HG02938 (cell line): ENCODE results near the gene KDM1B.
A peak's percentile ranks its signal among the peaks of the same experiment; 100 is the strongest.

Source experiments
- ATAC-seq: cut with Tn5 transposase; IDR thresholded peaks from one replicate; pipeline ENCODE4 v1.9.1; 2021; ENCODE audit warnings: mild to moderate bottlenecking, moderate library complexity; ENCODE audit not compliant: unreplicated experiment

The KDM1B gene, protein sequence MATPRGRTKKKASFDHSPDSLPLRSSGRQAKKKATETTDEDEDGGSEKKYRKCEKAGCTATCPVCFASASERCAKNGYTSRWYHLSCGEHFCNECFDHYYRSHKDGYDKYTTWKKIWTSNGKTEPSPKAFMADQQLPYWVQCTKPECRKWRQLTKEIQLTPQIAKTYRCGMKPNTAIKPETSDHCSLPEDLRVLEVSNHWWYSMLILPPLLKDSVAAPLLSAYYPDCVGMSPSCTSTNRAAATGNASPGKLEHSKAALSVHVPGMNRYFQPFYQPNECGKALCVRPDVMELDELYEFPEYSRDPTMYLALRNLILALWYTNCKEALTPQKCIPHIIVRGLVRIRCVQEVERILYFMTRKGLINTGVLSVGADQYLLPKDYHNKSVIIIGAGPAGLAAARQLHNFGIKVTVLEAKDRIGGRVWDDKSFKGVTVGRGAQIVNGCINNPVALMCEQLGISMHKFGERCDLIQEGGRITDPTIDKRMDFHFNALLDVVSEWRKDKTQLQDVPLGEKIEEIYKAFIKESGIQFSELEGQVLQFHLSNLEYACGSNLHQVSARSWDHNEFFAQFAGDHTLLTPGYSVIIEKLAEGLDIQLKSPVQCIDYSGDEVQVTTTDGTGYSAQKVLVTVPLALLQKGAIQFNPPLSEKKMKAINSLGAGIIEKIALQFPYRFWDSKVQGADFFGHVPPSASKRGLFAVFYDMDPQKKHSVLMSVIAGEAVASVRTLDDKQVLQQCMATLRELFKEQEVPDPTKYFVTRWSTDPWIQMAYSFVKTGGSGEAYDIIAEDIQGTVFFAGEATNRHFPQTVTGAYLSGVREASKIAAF

GRCh38 chr6:18155150-18155863 lies at the start of gene KDM1B:
KDM1B (plus strand) TSS chr6:18155422; CDS start chr6:18159896, 4,474 bp downstream.
- peak; percentile 83 for ATAC-seq

- no peak for ATAC-seq
Observed at GRCh38 chr6:18107061-18107460, 48.2 kb upstream of the KDM1B start.

DNA sequence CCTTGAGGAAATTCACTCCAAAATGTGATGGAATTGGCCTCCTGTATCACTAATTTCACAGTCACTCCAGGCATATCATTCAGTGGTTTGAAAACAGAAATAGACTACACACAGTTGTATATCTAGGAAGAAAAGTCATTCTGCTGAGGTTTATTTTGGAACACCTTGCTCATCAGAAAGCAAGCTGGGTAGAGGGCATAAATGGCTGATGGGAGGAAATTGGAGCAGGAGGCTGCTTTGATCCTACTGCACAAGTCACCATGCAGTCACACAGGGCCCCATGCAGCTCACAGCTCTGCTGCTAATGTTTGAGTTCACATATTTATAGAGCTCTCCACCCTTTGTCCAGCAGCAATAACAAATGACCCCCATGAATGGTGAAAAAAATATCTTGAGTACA lies 45.1 kb upstream of the KDM1B start:
- no peak for ATAC-seq

DNA sequence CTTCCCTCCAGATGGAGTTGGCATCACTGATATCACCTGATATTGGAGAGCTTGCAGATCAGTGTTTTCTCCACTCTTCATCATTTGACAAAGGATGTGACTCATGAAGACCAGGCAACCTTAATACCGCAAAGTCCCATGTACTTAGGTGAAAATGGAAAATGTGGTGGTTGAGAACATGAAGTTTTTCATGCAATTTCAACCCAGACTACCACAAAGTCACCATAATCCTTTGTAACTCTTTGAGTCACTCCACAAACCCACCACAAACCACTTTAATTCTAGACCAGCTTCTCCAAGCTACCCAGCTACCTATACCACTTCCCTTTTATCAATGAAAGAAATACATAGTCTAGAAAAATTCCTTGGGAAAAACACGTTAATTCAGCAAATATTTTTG lies 39.9 kb upstream of the KDM1B start:
- ATAC-seq, result no peak

DNA sequence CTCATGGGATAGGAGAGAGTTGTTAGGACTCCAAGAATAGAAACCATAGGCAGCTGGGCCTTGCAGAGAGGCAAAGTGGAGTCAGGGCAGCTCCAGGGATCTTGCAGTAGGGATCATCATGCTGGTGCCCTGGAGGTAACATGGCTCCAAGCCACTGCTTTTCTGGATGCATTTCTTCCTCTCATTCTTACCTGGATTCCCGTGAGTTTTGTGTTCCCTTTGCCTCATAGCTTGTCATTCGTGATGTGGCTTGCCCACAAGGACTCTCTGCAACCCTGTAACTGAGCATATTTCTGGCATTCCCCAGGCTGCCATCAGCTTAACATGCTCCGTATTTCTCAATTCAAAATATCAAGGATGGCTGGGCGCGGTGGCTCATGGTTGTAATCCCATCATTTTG lies 38.1 kb upstream of the KDM1B start:
- no peak for ATAC-seq

DNA sequence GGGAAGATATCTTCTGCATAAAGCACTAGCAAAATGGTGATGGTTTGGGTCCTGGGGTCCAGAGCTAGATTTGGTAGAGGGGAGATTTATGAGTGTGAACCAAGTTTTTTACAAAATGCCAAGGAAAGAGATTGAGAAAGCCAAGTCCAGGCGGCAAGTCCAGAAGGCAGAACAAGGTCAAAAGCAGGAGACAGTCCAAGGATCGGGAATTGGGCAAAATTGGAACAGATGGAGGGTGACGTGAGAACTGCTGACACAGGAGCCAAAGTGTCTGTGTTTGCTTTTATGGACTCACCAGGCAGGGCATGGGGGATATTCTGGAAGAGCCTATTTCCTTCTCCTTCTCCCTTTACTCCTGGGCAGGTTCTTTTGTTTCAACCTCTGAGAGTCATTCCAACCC lies 36.9 kb upstream of the KDM1B start:
- no peak for ATAC-seq

- no peak for ATAC-seq
Observed at GRCh38 chr6:18119236-18119635, 36.0 kb upstream of the KDM1B start.

DNA sequence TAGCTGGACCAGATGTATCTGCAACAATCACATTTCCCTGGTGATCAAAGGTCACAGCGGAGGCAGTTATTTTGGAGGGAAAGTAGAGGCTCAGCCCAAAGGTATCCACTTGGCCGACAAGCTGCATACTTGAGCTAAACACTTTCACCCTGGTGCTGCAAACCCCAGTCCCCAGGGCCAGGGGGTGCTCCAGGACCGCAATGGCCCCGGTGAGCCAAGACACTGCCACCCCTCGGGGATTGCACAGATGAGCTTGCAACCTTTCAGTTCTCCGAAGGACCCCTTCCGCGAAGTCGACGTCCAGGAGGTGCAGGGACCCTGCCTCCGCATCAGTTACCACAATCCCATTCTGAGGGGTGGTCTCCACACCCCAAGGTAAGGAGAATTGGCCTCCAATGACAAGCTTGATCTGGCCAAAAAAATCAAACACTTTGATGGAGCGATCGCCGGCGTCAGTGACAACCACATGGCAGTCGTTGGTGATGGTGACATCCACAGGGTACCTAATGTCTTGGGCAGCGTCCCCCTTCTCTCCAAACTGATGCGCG lies 33.6 kb upstream of the KDM1B start:
- ATAC-seq, result no peak

DNA sequence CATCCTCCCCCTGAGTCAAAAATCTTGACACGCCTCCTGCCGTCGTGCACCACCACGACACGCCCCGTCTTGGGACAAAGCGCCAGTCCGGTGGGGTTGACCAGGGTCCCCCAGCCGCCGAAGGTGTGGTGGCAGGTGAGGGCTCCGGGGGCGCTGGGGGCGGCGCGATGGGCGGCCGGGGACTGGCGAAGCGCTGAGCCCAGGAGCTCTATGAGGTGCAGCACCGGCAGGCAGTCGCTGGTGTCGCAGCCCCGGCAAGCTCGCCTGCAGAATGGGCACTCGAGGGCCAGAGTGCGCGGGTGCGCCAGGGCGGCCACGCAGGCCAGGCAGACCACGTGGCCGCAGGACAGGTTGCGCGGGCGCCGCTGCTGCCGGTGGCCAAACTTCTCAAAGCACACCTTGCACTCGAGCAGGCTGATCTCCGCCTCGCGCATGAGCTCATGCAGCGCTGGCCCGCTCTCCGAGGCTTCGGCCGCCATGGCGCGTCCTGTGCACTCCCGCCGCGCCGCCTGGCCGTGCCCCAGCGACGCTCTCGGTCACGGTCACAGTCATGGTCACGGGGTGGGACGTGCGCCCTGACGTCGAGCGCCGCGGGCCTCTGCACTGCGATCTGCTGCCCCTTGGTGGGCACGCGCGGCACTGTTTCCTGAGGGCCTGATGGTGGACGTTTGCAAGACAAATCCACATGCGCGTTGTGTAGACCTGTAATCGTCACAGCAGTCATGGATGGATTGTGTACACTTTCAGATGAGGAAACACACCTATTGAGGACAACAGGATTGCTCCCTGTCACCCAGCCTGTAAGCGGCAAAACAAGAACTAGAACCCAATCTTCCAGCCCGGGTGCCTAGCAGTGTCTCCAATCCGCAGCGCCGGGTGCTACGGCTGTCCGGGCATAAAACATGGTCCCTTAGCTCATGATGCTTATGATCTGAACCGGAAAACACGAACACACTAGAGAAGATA lies 32.8 kb upstream of the KDM1B start, which contains the start of gene NHLRC1:
NHLRC1 (minus strand) TSS at position 550 of the 966 bp plus-strand sequence; CDS start at position 479, 71 bp downstream.
- peak; percentile 99 for ATAC-seq

GRCh38 chr6:18126121-18126520 lies 29.1 kb upstream of the KDM1B start:
- ATAC-seq, result no peak

- ATAC-seq, result no peak
Observed at GRCh38 chr6:18132346-18132745, 22.9 kb upstream of the KDM1B start.

DNA sequence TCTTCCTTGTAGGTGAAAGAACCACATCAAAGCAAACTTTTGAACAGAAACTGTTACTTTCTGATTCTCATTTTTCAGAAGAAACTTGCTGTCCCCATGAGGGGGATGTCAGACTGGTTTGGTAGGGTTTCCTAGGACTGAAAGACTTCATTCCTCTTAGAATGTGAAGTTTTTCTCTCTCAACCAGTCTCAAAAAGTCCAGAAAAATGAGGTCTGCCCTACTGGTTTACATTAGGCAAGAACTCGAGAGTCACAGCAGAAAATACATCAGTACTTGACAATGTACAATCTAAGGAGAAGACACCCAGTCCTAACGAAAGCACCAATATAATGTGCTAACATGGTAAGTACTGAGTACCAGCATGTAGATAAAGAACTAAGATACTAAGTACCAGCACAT lies 20.1 kb upstream of the KDM1B start:
- no peak for ATAC-seq

DNA sequence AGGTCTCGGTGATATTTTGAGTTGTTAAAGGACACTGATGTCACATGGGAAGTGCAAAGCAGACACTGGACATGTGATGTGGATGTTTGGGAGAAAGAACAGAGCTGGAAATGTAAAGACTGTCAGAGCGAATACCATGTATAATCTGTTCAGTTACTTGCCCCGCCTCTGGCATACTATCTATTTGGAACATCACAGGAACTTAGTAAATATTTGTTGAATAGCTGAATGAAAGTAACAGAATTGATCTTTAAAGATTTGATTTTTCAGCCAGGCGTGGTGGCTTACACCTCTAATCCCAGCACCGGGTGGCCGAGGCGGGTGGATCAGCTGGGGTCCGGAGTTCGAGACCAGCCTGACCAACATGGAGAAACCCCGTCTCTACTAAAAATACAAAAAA lies 19.0 kb upstream of the KDM1B start:
- no peak for ATAC-seq

GRCh38 chr6:18138906-18139305 lies 16.3 kb upstream of the KDM1B start:
- ATAC-seq, result no peak

- no peak for ATAC-seq
Observed at GRCh38 chr6:18139935-18140621, 15.1 kb upstream of the KDM1B start.

GRCh38 chr6:18141805-18142590 lies 13.2 kb upstream of the KDM1B start:
- no peak for ATAC-seq

DNA sequence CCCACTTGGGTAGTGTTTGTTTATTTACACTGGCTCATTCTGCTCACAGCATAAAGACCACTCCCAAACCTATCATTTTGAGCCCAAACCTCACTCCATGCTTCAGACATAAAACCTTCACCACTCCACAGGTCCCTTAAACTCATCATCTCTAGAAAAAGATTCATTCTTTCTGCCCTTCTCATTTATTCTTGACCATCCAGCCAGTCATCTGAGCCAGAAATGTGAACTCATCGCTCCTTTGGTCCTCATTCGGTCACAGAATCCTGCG lies 12.7 kb upstream of the KDM1B start:
- ATAC-seq, result no peak

DNA sequence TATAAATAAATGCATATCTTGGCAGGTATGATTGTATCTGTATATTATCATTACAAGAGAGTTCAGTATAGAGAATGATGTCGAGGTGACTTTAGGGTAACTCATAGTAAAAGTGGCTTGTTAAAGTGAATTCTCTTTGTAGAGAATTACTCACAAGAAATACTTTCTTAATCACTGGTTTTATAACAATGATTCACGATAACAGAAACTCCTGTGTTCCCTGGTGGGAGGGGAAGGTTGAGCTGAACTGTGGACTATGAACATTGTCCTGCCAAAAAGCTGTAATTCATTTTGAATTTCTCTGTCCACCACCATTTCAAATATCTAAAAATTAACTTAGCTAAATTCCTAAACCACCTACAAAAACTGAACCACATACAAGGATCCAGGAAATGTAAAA lies 8.1 kb upstream of the KDM1B start:
- no peak for ATAC-seq

DNA sequence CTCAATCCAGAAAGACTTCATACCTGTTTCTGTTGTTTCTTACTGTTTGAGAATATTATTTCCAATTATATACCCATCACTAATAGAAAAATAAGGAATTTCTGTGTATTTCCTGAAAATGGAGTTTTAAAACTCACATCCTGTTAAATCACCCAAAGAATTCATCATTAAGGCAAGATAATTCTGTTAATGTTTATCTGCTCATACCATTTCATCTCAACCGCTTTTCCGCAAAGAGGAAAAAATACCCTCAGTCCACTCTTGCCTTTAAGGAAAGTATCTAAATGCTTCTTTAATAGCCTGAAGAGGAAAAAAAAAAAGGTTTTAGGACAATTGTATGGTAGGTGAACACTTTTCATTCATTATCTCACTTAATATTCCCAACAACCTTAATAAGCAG lies 7.6 kb upstream of the KDM1B start:
- ATAC-seq, result no peak
